Measurements from ENCODE around the gene IQGAP2.

Gene IQGAP2

DNA sequence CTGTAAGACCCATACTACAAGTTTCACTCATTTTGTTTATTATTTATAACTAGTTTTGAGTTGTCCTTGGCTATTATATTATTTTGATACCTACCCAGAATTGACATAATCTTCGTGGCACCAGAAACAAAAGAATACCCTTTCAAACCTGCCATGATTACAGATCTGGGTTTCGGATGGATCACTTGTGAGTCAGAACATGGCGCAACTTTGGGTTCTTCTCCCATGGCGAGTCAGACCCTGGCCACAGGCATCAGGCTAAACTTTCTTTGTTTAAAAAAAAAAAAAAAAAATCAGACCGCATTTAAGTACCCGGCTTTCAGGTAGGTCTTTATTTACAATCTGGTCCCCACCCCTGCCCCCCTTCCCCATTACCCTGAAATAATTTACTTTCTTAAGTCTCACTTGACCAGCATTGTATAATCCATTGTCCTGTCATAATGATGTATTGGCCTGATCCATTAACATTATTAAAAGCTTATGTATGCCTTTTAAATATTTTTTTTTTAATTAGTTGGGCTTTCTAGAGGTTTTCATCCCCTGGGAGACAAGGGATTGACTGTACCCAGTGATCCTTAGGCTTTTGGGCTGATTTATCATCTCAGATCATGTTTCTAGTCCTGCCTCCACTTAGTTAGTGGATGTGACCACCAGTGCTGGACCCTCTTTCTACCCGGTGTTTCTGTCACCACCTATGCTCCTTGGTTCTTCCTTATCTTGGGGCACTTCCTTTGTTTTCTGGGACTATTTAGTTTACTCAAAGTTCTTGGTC is 176.3 kb downstream of the IQGAP2 start:
- TF ChIP-seq, protein P1, sequence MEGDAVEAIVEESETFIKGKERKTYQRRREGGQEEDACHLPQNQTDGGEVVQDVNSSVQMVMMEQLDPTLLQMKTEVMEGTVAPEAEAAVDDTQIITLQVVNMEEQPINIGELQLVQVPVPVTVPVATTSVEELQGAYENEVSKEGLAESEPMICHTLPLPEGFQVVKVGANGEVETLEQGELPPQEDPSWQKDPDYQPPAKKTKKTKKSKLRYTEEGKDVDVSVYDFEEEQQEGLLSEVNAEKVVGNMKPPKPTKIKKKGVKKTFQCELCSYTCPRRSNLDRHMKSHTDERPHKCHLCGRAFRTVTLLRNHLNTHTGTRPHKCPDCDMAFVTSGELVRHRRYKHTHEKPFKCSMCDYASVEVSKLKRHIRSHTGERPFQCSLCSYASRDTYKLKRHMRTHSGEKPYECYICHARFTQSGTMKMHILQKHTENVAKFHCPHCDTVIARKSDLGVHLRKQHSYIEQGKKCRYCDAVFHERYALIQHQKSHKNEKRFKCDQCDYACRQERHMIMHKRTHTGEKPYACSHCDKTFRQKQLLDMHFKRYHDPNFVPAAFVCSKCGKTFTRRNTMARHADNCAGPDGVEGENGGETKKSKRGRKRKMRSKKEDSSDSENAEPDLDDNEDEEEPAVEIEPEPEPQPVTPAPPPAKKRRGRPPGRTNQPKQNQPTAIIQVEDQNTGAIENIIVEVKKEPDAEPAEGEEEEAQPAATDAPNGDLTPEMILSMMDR (IDR thresholded peaks at IDR 0.05): no peak
- no peak overlapping the region for H3K4me3 ChIP-seq (ENCODE audit: low read depth, low read length)
- no peak overlapping the region for H3K4me2 ChIP-seq (ENCODE audit: low read length)
- no peaks in the 10 kb centered on the region for H3K27me3 ChIP-seq (ENCODE audit: control insufficient read depth, insufficient read depth, low read length)
- H3K36me3 ChIP-seq (ENCODE audit: control insufficient read depth, insufficient read depth, low read length): no peaks in the 10 kb centered on the region
- H2AFZ ChIP-seq: no peak overlapping the region
- no peaks in the 10 kb centered on the region for H3K79me2 ChIP-seq
- no peak overlapping the region for H3K27ac ChIP-seq
- H3K9me3 ChIP-seq (ENCODE audit: control insufficient read depth, low read length): no peaks in the 10 kb centered on the region
- no peak overlapping the region for H3K9ac ChIP-seq
- H3K4me1 ChIP-seq: no peaks in the 10 kb centered on the region

DNA sequence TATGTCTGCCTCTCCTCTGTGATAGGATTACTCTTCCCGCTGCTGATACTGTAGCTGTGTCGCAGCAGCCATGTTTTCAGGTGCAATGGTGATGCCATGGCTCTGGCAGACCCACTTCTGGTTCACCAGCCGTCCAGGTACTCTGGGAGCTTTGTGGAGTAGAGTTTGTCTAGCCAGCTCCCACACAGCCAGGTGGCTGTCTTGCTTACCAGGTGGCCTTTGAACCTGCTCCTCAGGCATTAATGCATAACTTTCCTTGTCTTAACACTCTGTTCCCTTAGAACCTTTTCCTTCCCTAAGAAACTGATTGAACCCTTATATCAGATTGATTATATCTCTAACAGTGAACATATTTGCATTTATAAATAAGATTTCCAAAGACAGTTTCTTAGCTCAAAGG is 177.9 kb downstream of the IQGAP2 start:
- Histone ChIP-seq H3K9me3 (ENCODE audit: control insufficient read depth, low read length) (no peaks in the 10 kb centered on the region), H3K4me2 (ENCODE audit: low read length) (no peak overlapping the region), H2AFZ (no peak overlapping the region), H3K27me3 (ENCODE audit: control insufficient read depth, insufficient read depth, low read length) (no peaks in the 10 kb centered on the region), H3K4me3 (ENCODE audit: low read depth, low read length) (no peak overlapping the region), H3K4me1 (no peaks in the 10 kb centered on the region), H3K27ac (no peak overlapping the region), H3K79me2 (no peaks in the 10 kb centered on the region), H3K9ac (no peak overlapping the region), H3K36me3 (ENCODE audit: control insufficient read depth, insufficient read depth, low read length) (no peaks in the 10 kb centered on the region)
- TF ChIP-seq, protein P1 (IDR thresholded peaks at IDR 0.05): no peak

DNA sequence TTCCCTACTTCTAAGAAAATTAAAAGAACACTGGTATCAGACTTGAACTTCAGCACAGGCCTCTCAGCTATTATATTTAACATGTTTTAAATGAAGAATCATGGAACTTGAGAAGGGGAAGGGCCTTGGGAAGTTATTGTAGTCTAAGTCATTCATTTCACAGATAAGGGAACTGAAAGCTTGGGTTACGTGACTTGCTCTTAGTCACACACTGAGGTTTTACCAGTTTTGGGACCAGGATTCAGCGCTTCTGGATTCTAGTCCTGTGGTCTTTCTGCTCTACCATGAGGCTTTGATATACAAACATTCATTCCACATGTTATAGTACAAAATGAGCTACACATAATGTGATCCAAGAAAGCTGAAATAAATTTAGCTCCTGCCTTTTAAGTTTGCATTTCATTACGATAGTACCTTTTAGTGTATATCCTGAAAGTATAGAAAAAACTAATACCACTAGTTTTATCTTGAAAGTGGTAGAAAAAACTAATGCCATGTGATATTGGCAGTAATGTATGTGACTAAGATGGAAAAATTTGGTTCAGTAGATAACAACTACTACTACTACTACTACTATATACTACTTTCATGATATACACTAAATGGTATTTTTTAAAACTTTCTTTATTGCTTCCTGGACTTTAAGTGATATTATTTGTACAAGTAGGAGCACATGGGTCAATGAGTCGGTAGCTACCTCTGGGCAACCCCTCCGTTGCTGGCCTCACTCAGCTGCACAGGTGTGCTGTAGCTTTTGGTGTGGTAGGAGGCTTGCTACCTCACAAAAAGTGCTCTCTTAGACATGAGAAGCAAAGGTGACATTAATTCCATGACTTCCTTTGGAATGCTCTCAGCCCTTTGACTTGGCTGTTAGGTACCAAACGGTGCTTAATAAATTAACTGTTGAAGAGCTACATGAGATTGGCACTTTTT is 179.4 kb downstream of the IQGAP2 start:
- Histone ChIP-seq H3K4me2 (ENCODE audit: low read length) (no peak overlapping the region), H3K27me3 (ENCODE audit: control insufficient read depth, insufficient read depth, low read length) (no peaks in the 10 kb centered on the region), H3K4me3 (ENCODE audit: low read depth, low read length) (no peak overlapping the region), H2AFZ (no peak overlapping the region), H3K4me1 (no peaks in the 10 kb centered on the region), H3K79me2 (no peaks in the 10 kb centered on the region), H3K9ac (no peak overlapping the region), H3K9me3 (ENCODE audit: control insufficient read depth, low read length) (no peaks in the 10 kb centered on the region), H3K36me3 (ENCODE audit: control insufficient read depth, insufficient read depth, low read length) (no peaks in the 10 kb centered on the region), H3K27ac (no peak overlapping the region)
- TF ChIP-seq, protein P1 (IDR thresholded peaks at IDR 0.05): no peak

DNA sequence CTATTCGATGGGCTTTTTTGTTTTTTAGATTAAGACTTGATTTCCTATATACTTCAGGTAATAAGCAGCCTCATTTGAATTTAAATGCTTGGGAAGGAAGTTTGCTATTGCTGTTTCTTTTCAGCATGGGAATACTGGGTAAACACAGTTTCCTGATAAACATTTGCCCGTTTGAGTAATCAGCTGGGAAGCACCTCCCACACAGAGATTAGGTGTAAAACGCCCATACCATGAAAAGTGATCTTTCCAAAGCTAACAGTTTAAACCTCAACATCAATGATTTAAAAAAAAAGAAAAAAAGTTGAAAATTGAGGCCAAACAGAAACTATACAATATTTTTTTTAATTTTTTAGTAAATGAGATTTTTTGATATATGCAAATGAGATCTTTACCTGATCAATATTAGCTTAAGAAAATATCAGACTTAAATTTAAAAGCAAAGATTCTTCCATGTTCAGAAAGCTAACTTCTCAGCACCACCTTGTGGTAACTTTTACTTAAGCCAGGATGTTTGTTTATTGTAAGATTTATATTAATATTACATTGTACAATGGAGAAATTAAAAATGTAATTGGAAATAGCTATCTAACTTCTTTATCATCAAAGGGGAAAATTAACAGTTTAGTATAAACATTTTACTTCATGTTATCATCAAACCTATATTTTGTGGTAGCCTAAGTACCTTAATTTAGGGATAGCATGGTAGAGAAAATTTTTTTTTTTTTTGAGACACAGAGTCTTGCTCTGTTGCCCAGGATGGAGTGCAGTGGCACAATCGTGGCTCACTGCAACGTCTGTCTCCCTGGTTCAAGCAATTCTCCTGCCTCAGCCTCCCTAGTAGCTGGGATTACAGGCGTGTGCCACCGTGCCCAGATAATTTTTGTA is 180.3 kb downstream of the IQGAP2 start:
- Histone ChIP-seq H3K27ac (no peak overlapping the region), H3K9me3 (ENCODE audit: control insufficient read depth, low read length) (no peaks in the 10 kb centered on the region), H3K79me2 (no peaks in the 10 kb centered on the region), H3K36me3 (ENCODE audit: control insufficient read depth, insufficient read depth, low read length) (no peaks in the 10 kb centered on the region), H3K27me3 (ENCODE audit: control insufficient read depth, insufficient read depth, low read length) (no peaks in the 10 kb centered on the region), H2AFZ (no peak overlapping the region), H3K9ac (no peak overlapping the region), H3K4me3 (ENCODE audit: low read depth, low read length) (no peak overlapping the region), H3K4me1 (no peaks in the 10 kb centered on the region), H3K4me2 (ENCODE audit: low read length) (no peak overlapping the region)
- TF ChIP-seq, protein P1 (IDR thresholded peaks at IDR 0.05): peak; percentile 58
